ENCODE results near the gene SPTLC3. TPM values are rescaled to one million over a fixed set of nuclear protein-coding genes. Genes with fewer than 3 reads are reported as not detected.

The SPTLC3 gene
- total and polyA plus RNA-seq, 7 donors, result 0.14 to 1.2 (median 0.38) TPM

GRCh38 chr20:12984069-12984765 is 24.6 kb upstream of the SPTLC3 start:
- DNase-seq (no peak), ATAC-seq (no peak)
- TF ChIP-seq, protein P1, sequence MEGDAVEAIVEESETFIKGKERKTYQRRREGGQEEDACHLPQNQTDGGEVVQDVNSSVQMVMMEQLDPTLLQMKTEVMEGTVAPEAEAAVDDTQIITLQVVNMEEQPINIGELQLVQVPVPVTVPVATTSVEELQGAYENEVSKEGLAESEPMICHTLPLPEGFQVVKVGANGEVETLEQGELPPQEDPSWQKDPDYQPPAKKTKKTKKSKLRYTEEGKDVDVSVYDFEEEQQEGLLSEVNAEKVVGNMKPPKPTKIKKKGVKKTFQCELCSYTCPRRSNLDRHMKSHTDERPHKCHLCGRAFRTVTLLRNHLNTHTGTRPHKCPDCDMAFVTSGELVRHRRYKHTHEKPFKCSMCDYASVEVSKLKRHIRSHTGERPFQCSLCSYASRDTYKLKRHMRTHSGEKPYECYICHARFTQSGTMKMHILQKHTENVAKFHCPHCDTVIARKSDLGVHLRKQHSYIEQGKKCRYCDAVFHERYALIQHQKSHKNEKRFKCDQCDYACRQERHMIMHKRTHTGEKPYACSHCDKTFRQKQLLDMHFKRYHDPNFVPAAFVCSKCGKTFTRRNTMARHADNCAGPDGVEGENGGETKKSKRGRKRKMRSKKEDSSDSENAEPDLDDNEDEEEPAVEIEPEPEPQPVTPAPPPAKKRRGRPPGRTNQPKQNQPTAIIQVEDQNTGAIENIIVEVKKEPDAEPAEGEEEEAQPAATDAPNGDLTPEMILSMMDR (IDR thresholded peaks at IDR 0.05), result no peak
- Histone ChIP-seq H3K4me1 (no peaks in the 10 kb centered on the region), H3K27me3 (ENCODE audit: insufficient read depth in 3 of 3, low read length in 2 of 3) (no peaks in the 10 kb centered on the region), H3K27ac (no peak overlapping the region), H3K9me3 (no peaks in the 10 kb centered on the region), H3K36me3 (ENCODE audit: insufficient read depth in 1 of 2, low read depth in 1 of 2) (no peaks in the 10 kb centered on the region), H3K4me3 (no peak overlapping the region)
- WGBS, 3 donors, result 70 to 72% (median 71%) methylated on average over 2 of the region's 2 CpGs
- intact Hi-C loops (cut with DNase I), result no loop called here

DNA sequence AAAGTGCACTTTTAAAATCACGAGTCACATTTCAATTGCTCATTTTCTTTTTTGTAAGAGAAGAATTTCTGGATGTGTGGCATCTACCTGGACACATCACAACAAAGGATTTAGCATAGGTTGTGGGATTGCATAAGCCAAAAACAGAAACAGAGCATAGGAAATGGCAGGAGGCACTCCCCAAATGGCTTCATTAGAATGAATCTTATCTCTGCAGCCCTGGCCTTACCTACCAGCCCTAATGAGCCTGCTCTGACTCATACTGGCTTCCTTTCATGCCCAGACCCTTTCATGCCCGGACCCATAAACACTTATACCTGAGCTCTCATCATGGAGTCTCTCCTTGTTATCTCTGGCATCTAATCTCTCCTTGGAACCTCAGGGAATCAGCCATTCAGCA is 23.9 kb upstream of the SPTLC3 start:
- H3K9me3 ChIP-seq, result no peaks in the 10 kb centered on the region
- DNase-seq, result no peak
- no peaks in the 10 kb centered on the region for H3K36me3 ChIP-seq (ENCODE audit: insufficient read depth in 1 of 2, low read depth in 1 of 2)
- 59 to 84% (median 79%) methylated on average over 2 of the region's 2 CpGs for WGBS, 3 donors
- no peaks in the 10 kb centered on the region for H3K4me1 ChIP-seq
- TF ChIP-seq, protein P1 (IDR thresholded peaks at IDR 0.05), result no peak
- H3K27me3 ChIP-seq (ENCODE audit: insufficient read depth in 3 of 3, low read length in 2 of 3), result no peaks in the 10 kb centered on the region
- ATAC-seq, result no peak
- no peak overlapping the region for H3K4me3 ChIP-seq
- intact Hi-C loops (cut with DNase I), result no loop called here
- no peak overlapping the region for H3K27ac ChIP-seq

GRCh38 chr20:12987261-12987660 is 21.5 kb upstream of the SPTLC3 start:
- H3K4me3 ChIP-seq, result no peak overlapping the region
- no peaks in the 10 kb centered on the region for H3K4me1 ChIP-seq
- no peaks in the 10 kb centered on the region for H3K27me3 ChIP-seq (ENCODE audit: insufficient read depth in 3 of 3, low read length in 2 of 3)
- no peak overlapping the region for H3K27ac ChIP-seq
- no peaks in the 10 kb centered on the region for H3K36me3 ChIP-seq (ENCODE audit: insufficient read depth in 1 of 2, low read depth in 1 of 2)
- 79 to 82% (median 81%) methylated on average over 3 of the region's 3 CpGs for WGBS, 3 donors
- ATAC-seq, result no peak
- H3K9me3 ChIP-seq, result no peaks in the 10 kb centered on the region
- TF ChIP-seq, protein P1 (IDR thresholded peaks at IDR 0.05), result no peak
- no peak for DNase-seq
- intact Hi-C loops (cut with DNase I), result no loop called here

- Histone ChIP-seq H3K4me3 (no peak overlapping the region), H3K4me1 (no peaks in the 10 kb centered on the region), H3K27ac (no peak overlapping the region), H3K36me3 (ENCODE audit: insufficient read depth in 1 of 2, low read depth in 1 of 2) (no peaks in the 10 kb centered on the region), H3K9me3 (no peaks in the 10 kb centered on the region), H3K27me3 (ENCODE audit: insufficient read depth in 3 of 3, low read length in 2 of 3) (no peaks in the 10 kb centered on the region)
- TF ChIP-seq, protein P1 (IDR thresholded peaks at IDR 0.05), result no peak
- DNase-seq (no peak), ATAC-seq (no peak)
- WGBS, 3 donors, result 68 to 76% (median 75%) methylated on average over 3 of the region's 3 CpGs
- intact Hi-C loops (cut with DNase I), result no loop called here
These were observed 19.1 kb upstream of the SPTLC3 start for GRCh38 chr20:12989586-12990115.
